ENCODE measurements around the gene CTF1.

The CTF1 gene

DNA sequence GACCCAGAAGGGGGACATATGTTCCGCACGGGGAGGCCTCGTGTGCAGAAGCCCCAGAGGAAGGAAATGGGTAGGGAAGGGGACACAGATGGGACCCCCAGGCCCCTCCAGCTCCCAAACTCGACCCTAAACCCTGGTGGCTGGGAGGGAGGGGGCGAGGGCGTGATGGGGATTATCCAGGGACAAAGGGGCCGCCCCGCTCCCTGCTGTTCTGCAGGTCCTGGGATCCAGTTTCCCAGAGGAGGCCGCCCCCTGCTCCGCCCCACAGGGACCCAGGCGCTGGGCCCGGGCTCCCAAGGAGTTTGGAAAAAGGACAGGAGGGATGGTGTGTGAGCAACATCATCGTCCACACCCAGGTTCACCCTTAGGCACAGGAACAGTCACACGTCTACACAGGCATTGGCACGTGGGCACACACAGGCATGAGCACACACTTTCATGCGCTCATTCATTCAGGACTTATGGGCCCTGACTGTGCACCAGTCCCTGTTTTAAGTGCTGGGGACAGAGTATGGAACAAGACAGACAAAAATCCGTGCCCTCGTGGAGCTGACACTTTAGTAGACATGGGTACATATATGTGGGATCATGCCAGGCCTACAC, 14.1 kb downstream of the CTF1 start:
- no peak for DNase-seq (ENCODE audit: low read depth)

- DNase-seq (ENCODE audit: low read depth): no peak
These were observed 16.5 kb downstream of the CTF1 start for GRCh38 chr16:30912794-30913412.

- DNase-seq (ENCODE audit: low read depth): no peak
These were observed 18.4 kb downstream of the CTF1 start for GRCh38 chr16:30914830-30915229.

GRCh38 chr16:30918614-30919013, 22.2 kb downstream of the CTF1 start:
- DNase-seq (ENCODE audit: low read depth): no peak

GRCh38 chr16:30920891-30921290, 24.5 kb downstream of the CTF1 start:
- no peak for DNase-seq (ENCODE audit: low read depth)

- DNase-seq (ENCODE audit: low read depth): no peak
These were observed 25.0 kb downstream of the CTF1 start for GRCh38 chr16:30921459-30921747.

- peak; percentile 72 for DNase-seq (ENCODE audit: low read depth)
These were observed 25.5 kb downstream of the CTF1 start for GRCh38 chr16:30921748-30922419.

DNA sequence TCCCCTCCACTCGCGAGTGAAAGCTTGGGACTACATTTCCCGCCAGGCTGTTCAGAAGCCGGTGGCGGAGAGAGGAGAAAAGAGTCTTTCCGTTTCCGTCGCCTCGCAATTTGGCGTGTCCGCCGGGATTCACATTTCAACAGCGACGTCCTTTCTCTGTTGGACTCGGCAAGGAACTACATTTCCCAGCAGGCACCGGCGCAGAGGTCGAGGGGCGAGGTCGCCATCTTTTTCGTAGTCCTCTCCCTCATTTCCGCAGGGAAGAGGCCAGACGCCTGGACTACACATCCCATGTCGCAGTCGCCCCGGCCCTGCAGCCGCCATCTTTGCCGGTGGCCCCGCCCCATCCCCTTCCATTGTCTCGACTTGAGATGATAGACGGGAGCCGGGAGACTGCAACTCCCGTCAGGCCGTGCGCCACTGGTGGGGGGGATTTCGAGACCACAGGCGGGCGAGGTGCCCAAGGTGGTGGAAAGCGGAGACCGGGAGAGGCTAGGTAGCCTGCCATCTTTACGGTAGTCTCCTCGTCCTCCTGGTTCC, 26.1 kb downstream of the CTF1 start:
- peak; percentile 99 for DNase-seq (ENCODE audit: low read depth)

DNA sequence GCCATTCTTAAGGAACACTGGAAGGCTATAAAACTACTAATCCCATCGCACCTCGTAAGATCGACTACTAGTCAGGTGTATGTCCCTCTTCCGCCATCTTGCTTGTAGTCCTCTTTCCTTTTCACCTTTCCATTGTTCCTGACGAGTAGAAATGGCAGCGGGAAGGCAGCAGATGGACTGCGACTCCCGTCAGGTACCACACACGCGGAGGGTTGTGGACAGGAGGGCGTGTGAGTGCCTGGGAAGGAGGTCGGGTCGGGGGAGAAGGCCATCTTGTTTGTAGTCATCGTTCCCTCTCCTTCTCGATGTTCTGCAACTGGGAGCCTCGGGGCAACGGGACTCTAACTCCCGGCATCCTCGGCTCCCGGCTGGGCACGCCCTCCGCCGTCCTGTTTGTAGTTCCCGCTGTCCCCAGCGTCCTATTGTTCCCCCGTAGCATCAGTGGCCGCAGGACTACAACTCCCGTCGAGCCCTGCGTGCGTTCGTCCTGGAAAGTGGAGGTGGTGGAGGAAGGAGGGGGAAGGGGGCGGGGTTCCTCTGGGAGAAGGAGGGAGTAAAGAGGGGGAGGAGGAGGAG, 26.6 kb downstream of the CTF1 start:
- peak; percentile 91 for DNase-seq (ENCODE audit: low read depth)

DNA sequence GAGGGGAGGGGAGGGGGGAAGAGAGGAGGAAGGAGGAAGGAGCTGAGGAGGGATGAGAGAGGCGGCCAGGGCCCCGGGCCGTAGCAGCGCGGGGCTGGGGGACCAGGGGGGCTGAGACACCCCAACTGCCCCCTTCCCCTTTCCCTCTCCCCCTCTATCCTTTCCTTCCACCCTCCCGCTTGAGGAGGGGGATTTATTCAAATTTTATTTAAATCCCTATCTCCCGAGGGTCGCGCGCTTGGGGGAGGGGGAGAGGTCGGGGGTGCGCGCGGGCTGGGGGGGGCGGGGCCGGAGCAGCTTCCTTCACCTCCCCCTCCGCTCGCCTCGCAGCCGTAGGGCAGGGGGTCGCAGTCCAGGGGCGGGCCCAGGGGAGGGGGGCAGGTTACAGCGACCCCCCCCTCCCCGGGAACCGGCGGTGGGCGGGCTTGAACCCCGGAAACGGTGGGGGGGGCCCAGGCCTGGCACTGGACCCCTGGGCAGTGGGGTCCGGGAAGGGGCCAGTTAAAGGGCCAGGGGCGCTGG, 27.2 kb downstream of the CTF1 start, which contains the start of gene FBXL19:
Gene FBXL19, plus strand, starts transcription at position 19 of the 522 bp plus-strand sequence. CDS start 2,183 bp downstream, outside the sequence.
- no peak for DNase-seq (ENCODE audit: low read depth)

DNA sequence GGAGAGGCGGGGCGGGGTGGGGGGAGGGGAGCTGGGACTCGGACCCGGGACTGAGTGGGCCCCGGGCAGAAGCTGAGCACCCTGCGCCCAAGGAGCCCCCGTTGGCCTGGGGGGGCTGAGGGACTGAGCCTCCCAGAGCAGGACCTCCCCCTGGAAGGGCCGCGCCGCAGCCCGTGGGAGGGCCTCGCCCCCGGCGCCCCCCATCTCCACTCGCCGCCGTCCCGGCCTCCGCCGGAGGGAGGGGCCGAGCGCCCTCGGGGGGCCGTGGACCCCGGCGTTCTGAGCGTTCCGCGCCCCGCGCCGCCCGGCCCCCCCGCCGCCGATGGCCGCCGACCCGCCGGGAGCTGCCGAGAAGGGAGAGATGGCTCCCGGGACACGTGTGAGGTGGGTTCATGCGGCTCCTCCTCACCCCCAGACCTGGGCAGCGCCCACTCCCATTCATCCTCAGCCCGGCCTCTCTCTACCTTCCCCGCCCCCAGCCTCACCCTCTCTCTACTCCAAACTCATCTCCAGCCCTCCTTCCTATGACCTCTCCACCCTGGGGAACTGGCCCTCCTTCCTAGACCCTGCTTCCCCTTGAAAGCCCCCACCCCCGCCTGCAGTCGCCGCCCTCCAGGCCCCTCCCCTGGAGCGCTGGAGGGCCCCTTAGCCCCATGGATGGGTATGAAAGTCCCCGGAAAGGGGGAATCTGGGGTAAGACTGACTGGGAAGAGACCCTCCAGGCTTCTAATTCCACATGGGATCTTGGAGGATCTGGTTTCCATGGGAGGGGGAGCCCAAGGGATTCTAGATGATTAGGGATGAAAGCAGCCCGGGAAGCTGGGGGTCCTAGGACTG, 27.9 kb downstream of the CTF1 start:
- DNase-seq (ENCODE audit: low read depth): no peak

- DNase-seq (ENCODE audit: low read depth): no peak
These were observed 28.7 kb downstream of the CTF1 start for GRCh38 chr16:30924913-30925631.

GRCh38 chr16:30925632-30925987, 29.2 kb downstream of the CTF1 start:
- DNase-seq (ENCODE audit: low read depth): no peak

DNA sequence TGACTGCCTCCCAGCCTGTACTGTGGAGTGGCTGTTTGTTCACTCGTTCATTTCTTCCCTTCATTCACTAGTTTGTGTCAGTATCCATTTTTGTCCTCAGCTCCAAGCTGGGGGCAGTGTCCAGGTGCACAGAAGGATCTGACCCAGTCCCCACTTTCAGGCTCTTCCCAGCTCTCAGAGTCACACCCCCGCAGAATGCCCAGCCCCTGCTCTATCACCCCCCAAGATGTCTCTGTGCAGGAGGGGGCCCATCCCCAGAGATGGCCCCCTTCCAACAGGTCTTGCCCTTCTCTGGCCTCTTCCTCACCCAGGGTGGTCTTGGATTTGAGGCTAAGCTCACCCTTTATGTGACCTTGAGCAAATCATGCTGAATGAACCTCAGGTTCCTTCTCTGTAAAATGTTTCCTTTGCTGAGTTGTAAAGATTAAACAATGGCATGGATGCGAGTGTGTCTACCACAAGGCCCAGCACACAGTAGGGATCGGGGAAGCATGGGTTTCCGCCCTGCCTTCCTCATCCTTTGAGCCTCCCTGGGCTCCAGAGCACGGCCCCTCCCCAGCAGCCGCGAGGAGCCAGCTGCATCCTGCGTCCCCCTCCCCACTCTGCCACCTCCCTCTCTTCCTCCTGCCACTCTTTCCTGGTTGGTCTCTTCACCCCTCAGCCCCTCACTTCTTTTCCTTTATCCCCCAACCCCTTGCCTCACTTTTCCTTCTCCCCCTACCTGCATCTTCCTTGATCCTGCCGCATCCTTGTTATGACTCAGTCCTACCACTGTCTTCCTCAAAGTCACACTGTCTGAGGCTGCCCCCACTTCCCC, 29.8 kb downstream of the CTF1 start:
- DNase-seq (ENCODE audit: low read depth): no peak

DNA sequence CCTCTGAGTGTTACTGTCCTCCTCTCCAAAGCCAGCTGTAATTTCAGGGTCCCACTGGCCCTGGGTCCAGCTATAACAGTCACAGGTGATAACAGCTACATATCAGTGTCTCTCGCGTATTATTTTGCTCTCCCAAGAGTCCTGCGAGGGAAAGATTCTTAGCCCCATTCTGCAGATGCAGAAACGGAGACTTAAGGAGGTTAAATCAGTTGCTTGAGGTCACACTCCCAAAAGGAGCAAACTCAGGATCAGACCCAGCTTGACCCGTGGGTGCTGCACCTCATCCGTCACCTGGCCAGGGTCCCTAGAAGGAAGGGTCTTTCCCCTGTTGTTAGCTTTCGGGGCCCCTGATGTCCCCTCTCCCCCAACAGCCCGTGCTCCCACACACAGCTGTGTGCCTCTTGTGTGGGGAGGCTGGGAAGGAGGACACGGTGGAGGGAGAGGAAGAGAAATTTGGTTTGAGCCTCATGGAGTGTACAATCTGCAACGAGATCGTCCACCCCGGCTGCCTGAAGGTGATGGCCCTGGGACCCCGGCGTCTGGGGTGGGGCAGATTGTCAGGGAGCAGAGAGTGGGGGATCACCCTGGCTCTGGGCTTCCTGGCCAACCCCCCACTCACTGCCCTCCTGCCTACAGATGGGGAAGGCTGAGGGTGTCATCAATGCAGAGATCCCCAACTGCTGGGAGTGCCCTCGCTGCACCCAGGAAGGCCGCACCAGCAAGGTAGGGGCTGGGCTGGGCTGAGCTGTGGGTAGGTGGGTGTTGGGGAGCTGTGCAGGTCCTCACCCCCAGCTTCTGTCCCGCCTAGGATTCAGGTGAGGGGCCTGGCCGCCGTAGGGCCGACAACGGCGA, 30.7 kb downstream of the CTF1 start:
- no peak for DNase-seq (ENCODE audit: low read depth)

- DNase-seq (ENCODE audit: low read depth): no peak
These were observed 31.5 kb downstream of the CTF1 start for GRCh38 chr16:30927789-30928378.

- no peak for DNase-seq (ENCODE audit: low read depth)
These were observed 32.0 kb downstream of the CTF1 start for GRCh38 chr16:30928390-30928789.

- DNase-seq (ENCODE audit: low read depth): no peak
These were observed 32.8 kb downstream of the CTF1 start for GRCh38 chr16:30929167-30929566.

DNA sequence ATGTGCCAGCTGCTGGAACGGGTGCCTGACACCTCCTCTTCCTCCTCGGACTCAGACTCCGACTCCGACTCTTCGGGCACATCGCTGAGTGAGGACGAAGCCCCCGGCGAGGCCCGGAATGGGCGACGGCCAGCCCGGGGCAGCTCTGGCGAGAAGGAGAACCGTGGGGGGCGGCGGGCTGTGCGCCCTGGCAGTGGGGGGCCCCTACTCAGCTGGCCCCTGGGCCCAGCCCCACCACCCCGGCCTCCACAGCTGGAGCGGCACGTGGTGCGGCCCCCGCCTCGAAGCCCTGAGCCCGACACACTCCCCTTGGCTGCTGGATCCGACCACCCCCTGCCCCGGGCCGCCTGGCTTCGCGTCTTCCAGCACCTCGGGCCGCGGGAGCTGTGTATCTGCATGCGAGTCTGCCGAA, 33.8 kb downstream of the CTF1 start:
- DNase-seq (ENCODE audit: low read depth): no peak
